ENCODE data around the gene SMARCA2.
A peak's percentile ranks its signal among the peaks of the same experiment; 100 is the strongest.

GRCh38 chr9:2158111-2158610 is 143.0 kb downstream of the SMARCA2 start:
- TF ChIP-seq CTCF (IDR thresholded peaks at IDR 0.05) (peak; percentile 5), EZH2 (IDR thresholded peaks at IDR 0.05) (no peak), EZH2phosphoT487 (IDR thresholded peaks at IDR 0.05) (no peak)
